IPS DF 4.7 (cell line): Measurements from ENCODE around the gene TMEM266.

Experiments
- DNase-seq: peaks from one replicate; pipeline ENCODE4 v3.0.0-alpha.2; 2013; ENCODE audit warnings: low spot score; ENCODE audit errors: extremely low read depth

TMEM266 gene

GRCh38 chr15:76070192-76070591 is 10.4 kb downstream of the TMEM266 start:
- DNase-seq: no peak

GRCh38 chr15:76070921-76071635 is 11.3 kb downstream of the TMEM266 start:
- DNase-seq: no peak

- no peak for DNase-seq
Measured at GRCh38 chr15:76071806-76072205, 12.0 kb downstream of the TMEM266 start.

- no peak for DNase-seq
Measured at GRCh38 chr15:76073554-76073953, 13.8 kb downstream of the TMEM266 start.

- DNase-seq: no peak
Measured at GRCh38 chr15:76075046-76075445, 15.3 kb downstream of the TMEM266 start.

- no peak for DNase-seq
Measured at GRCh38 chr15:76078285-76078877, 18.6 kb downstream of the TMEM266 start.

GRCh38 chr15:76084256-76084655 is 24.5 kb downstream of the TMEM266 start:
- DNase-seq: no peak

GRCh38 chr15:76098685-76099084 is 38.9 kb downstream of the TMEM266 start:
- no peak for DNase-seq

GRCh38 chr15:76099388-76099787 is 39.6 kb downstream of the TMEM266 start:
- DNase-seq: no peak

- DNase-seq: no peak
Measured at GRCh38 chr15:76100361-76100760, 40.6 kb downstream of the TMEM266 start.

- DNase-seq: no peak
Measured at GRCh38 chr15:76101655-76102054, 41.9 kb downstream of the TMEM266 start.

GRCh38 chr15:76105391-76105790 is 45.6 kb downstream of the TMEM266 start:
- DNase-seq: no peak

- no peak for DNase-seq
Measured at GRCh38 chr15:76105911-76106310, 46.1 kb downstream of the TMEM266 start.

GRCh38 chr15:76107169-76107568 is 47.4 kb downstream of the TMEM266 start:
- no peak for DNase-seq

GRCh38 chr15:76108021-76108723 is 48.4 kb downstream of the TMEM266 start:
- no peak for DNase-seq

GRCh38 chr15:76109046-76109445 is 49.3 kb downstream of the TMEM266 start:
- DNase-seq: no peak

GRCh38 chr15:76114561-76114960 is 54.8 kb downstream of the TMEM266 start:
- DNase-seq: no peak

- peak; percentile 46 for DNase-seq
Measured at GRCh38 chr15:76116138-76116885, 56.5 kb downstream of the TMEM266 start.

GRCh38 chr15:76117181-76117580 is 57.4 kb downstream of the TMEM266 start:
- no peak for DNase-seq

- DNase-seq: no peak
Measured at GRCh38 chr15:76118767-76119166, 59.0 kb downstream of the TMEM266 start.

- DNase-seq: no peak
Measured at GRCh38 chr15:76123031-76123430, 63.2 kb downstream of the TMEM266 start.

- DNase-seq: no peak
Measured at GRCh38 chr15:76127169-76127568, 67.4 kb downstream of the TMEM266 start.
